ENCODE measurements around the gene CBX5. TPM values are rescaled to one million over a fixed set of nuclear protein-coding genes. Genes with fewer than 3 reads are reported as not detected.

Gene CBX5
- total RNA-seq, 4 donors from 2014 or later, result 19.2 to 32.4 (median 24.0) TPM

DNA sequence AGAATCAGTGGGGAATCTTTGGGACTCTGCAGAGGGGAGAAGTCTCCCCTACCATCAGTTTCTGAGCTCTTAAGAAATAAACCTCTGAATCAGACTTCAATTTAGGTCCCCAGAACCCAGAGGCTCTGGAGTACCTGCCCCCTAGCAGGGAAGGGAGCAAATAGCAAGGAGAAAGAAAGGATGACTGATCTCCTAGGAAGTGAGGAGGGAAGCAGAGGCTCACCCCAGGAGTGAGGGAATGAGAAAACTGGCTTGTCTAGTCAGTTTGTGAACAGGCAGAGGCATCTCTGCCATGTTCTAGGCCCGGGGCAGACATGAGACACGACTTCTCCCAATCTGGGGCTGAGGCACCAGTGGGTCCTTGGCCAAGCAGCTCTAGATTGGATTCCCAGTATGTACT, 66.8 kb downstream of the CBX5 start:
- TF ChIP-seq, protein P1, sequence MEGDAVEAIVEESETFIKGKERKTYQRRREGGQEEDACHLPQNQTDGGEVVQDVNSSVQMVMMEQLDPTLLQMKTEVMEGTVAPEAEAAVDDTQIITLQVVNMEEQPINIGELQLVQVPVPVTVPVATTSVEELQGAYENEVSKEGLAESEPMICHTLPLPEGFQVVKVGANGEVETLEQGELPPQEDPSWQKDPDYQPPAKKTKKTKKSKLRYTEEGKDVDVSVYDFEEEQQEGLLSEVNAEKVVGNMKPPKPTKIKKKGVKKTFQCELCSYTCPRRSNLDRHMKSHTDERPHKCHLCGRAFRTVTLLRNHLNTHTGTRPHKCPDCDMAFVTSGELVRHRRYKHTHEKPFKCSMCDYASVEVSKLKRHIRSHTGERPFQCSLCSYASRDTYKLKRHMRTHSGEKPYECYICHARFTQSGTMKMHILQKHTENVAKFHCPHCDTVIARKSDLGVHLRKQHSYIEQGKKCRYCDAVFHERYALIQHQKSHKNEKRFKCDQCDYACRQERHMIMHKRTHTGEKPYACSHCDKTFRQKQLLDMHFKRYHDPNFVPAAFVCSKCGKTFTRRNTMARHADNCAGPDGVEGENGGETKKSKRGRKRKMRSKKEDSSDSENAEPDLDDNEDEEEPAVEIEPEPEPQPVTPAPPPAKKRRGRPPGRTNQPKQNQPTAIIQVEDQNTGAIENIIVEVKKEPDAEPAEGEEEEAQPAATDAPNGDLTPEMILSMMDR (IDR thresholded peaks at IDR 0.05; ENCODE audit: low read depth), result no peak

DNA sequence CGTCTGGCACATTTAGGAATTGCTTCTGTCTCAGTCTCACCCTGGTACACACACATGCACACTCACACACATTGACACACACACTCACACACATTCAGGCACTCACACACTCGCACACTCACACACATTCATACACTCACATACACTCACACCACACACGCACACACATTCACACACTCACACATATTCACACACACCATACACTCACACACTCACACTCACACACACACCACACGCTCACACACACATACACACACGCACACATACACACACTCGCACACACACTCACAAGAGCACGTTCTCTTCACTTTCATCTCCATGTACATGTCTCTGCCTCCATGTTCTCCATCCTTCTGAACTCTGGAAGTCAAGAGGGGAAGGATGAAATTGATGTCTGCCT, 68.0 kb downstream of the CBX5 start:
- TF ChIP-seq, protein P1 (IDR thresholded peaks at IDR 0.05; ENCODE audit: low read depth), result no peak

DNA sequence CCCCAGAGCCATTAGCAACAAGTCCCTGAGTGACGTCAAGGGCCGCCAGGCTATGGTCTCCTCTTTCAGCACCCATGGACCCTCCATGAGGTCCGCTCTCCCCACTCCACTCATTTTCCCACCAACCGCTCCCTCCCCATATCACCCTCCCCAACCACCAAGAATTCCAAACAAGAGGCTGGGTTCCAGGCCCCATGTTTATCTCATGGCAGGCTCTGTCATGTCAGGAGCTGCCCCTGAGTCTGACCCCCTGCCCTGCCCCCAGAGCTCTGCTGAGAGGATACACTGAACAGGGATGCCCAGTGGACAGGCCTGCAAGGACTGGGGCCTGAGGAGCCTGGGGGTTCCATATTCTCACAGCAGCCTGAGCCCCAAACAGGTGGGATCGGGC, 69.5 kb downstream of the CBX5 start:
- TF ChIP-seq, protein P1 (IDR thresholded peaks at IDR 0.05; ENCODE audit: low read depth), result no peak

DNA sequence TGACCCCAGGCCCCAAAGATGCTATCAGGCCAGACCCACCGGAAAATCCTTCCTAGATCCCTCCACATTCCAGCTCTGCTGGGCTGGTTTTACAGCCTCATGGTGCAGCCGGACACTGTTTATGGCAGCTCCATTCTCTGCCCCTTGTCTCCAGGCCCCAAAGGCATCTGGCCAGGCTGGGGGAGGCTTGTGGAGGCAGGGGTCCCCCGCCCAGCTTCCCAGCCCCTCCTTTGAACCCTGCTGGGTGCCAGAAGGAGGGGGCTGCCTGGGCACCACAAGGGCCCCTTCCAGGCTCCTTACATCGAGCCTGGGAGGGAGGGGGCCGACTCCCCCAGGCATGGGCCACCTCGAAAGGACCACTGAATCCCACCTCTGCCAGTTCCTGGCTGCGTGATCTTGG, 71.3 kb downstream of the CBX5 start:
- TF ChIP-seq, protein P1 (IDR thresholded peaks at IDR 0.05; ENCODE audit: low read depth), result no peak

DNA sequence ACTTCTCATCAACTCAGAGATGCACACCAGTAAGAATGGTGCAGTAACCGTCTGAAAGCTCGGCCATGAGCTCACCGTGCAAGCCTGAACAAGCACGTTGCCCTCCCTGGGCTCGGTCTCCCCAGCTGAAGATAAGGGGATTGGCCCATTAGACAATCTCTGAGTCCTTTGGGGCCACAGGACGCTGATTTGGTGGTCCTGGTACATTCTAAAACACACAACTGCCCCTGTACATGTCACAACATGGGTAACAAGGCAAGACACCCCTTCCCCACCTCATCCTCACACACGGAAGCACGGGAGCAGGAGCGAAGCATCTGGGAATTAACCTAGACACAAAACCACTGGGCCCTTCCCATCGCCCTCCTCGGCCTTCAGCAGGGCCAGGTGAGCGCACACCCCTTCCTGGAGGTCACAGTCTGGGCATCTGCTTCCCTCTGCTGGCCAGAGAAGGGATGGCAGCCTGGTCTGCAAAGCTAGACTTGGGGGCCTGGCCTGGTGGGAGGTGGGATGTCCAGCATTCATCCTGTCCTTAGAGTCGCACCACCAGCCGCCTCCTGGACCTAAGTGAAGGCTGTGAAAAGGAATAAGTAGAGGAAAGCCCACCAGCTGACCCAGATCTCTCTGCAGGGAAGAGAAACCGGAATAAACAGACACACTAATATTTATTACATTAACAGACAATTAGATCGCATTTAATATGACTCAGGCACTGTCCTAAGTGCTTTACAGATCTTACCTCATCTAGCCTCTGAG, 72.2 kb downstream of the CBX5 start:
- TF ChIP-seq, protein P1 (IDR thresholded peaks at IDR 0.05; ENCODE audit: low read depth), result no peak

DNA sequence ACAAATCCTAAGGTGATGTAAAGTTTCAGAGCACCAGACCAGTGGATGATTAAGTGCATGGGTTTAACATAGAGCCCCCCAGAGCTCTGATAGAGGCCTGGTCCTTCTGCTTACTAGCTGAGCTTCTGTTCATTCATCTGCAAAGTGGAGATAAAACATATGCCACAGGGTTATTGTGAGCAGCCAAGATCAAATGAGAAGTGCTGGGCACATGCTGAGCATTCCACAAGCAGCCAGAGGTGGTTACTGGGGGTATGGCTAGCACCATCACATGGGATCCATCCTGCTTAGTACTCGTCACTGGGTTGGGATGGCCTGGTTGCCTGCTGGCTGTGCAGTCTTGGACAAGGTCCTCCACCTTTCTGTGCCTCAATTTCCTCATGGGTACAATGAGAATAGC, 73.1 kb downstream of the CBX5 start:
- TF ChIP-seq, protein P1 (IDR thresholded peaks at IDR 0.05; ENCODE audit: low read depth), result no peak

DNA sequence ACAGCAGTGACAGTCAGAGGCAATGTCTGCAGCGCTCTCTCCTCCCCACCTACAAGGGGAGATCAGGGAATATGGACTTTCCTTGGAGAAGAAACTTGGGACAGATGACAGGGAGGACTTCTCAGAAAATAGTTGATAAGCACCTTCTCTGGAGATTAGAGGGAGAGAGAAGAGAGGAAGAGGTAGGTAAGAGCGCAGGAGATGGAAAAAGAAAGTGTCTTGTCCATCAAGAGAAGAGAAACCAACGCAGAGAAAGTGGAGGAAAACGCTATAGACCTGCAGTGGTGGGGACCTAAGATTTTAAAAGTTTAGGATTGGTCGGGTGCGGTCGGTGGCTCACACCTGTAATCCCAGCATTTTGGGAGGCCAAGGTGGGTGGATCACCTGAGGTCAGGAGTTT, 75.6 kb downstream of the CBX5 start:
- TF ChIP-seq, protein P1 (IDR thresholded peaks at IDR 0.05; ENCODE audit: low read depth), result no peak
